HepG2 (cell line): Measurements from ENCODE around the gene CMIP. TPM values are rescaled to one million over a fixed set of nuclear protein-coding genes. Genes with fewer than 3 reads are reported as not detected.
A peak's percentile ranks its signal among the peaks of the same experiment; 100 is the strongest.

Source experiments
- ARID5B ChIP-seq: IDR thresholded peaks from 2 replicates; pipeline ENCODE4 v1.4.0; 2020; ENCODE audit warnings: mild to moderate bottlenecking, missing genetic modification reagents
- ATAD3A ChIP-seq: sonication (generic); formaldehyde crosslinking; IDR thresholded peaks from 2 replicates; pipeline ENCODE4 v1.4.0; 2020; ENCODE audit warnings: missing genetic modification reagents
- CENPX ChIP-seq: sonication (generic); formaldehyde crosslinking; IDR thresholded peaks from 2 replicates; pipeline ENCODE4 v1.9.0; 2021; ENCODE audit warnings: mild to moderate bottlenecking, missing genetic modification reagents, moderate library complexity
- HOMEZ ChIP-seq: IDR thresholded peaks from 2 replicates; pipeline ENCODE4 v1.6.1; 2016; ENCODE audit warnings: low read depth
- JUN ChIP-seq: sonication (generic); formaldehyde crosslinking; IDR thresholded peaks from 2 replicates; pipeline ENCODE4 v1.4.0; 2020; ENCODE audit warnings: mild to moderate bottlenecking, missing genetic modification reagents
- KLF12 ChIP-seq: sonication (generic); formaldehyde crosslinking; IDR thresholded peaks from 2 replicates; pipeline ENCODE4 v1.4.0; 2020; ENCODE audit warnings: missing genetic modification reagents, borderline replicate concordance
- MAFK ChIP-seq, 2 experiments: IDR thresholded peaks in 1 of 2; conservative IDR thresholded peaks in 1 of 2; 2 replicates each; pipeline ENCODE4 v1.6.1; 2011; ENCODE audit warnings: improper control_type of control experiment in 2 of 2, low read length in 2 of 2
- MTERF4 ChIP-seq: sonication (generic); formaldehyde crosslinking; IDR thresholded peaks from 2 replicates; pipeline ENCODE4 v1.8.0; 2023; ENCODE audit warnings: mild to moderate bottlenecking, missing genetic modification reagents
- PHB2 ChIP-seq: fragments of 450-650 bp; IDR thresholded peaks from 2 replicates; pipeline ENCODE4 v1.6.1; 2018; ENCODE audit not compliant: partially characterized antibody
- PRPF4 ChIP-seq: fragments of 200-400 bp; formaldehyde crosslinking; IDR thresholded peaks from 2 replicates; pipeline ENCODE4 v1.6.1; 2016; ENCODE audit warnings: low read length, low read depth; ENCODE audit not compliant: poor library complexity, severe bottlenecking
- SATB2 ChIP-seq: sonication (generic); formaldehyde crosslinking; IDR thresholded peaks from 2 replicates; pipeline ENCODE4 v1.5.0; 2020; ENCODE audit warnings: missing genetic modification reagents
- TBX3 ChIP-seq: fragments of 450-650 bp; IDR thresholded peaks from 2 replicates; pipeline ENCODE4 v1.6.1; 2017; ENCODE audit warnings: antibody characterized with exemption, mild to moderate bottlenecking, inconsistent platforms, borderline replicate concordance
- TFE3 ChIP-seq: IDR thresholded peaks from 2 replicates; pipeline ENCODE4 v1.6.1; 2016
- THAP7 ChIP-seq: sonication (generic); formaldehyde crosslinking; IDR thresholded peaks from 2 replicates; pipeline ENCODE4 v1.8.1; 2023; ENCODE audit warnings: mild to moderate bottlenecking, missing genetic modification reagents
- THAP8 ChIP-seq: sonication (generic); formaldehyde crosslinking; IDR thresholded peaks from 2 replicates; pipeline ENCODE4 v1.5.1; 2020; ENCODE audit warnings: missing genetic modification reagents, mild to moderate bottlenecking, borderline replicate concordance
- ZBTB44 ChIP-seq: sonication (generic); formaldehyde crosslinking; IDR thresholded peaks from 2 replicates; pipeline ENCODE4 v1.4.0; 2020; ENCODE audit warnings: missing genetic modification reagents
- ZNF225 ChIP-seq: sonication (generic); formaldehyde crosslinking; IDR thresholded peaks from 2 replicates; pipeline ENCODE4 v1.4.0; 2020; ENCODE audit warnings: mild to moderate bottlenecking, missing genetic modification reagents
- ZNF720 ChIP-seq: sonication (generic); formaldehyde crosslinking; IDR thresholded peaks from 2 replicates; pipeline ENCODE4 v1.4.0; 2020; ENCODE audit warnings: missing genetic modification reagents
- ZNF782 ChIP-seq: sonication (generic); formaldehyde crosslinking; IDR thresholded peaks from 2 replicates; pipeline ENCODE4 v1.4.0; 2020; ENCODE audit warnings: missing genetic modification reagents, mild to moderate bottlenecking, borderline replicate concordance
- polyA plus RNA-seq, 8 experiments: library from polyadenylated mRNA; depleted of rRNA in 3 of 8; stranded (reverse) in 7 of 8; unstranded in 1 of 8; fragments of >200 nt; fragmentation: Illumina TruSeq in 4 of 8; extraction: Trizol in 4 of 8; gene quantifications; 2 replicates each; pipeline versions ENCODE4 v1.2.1 to v1.2.3, GENCODE V29; 2011 to 2016; ENCODE audit warnings: low read depth in 4 of 8, missing spikeins in 1 of 8, mixed read lengths in 1 of 8; ENCODE audit not compliant: insufficient read depth in 1 of 8
- total RNA-seq, 5 experiments: library from RNA; depleted of rRNA; stranded (reverse); fragments of >200 nt; fragmentation: Illumina TruSeq; extraction: Trizol; gene quantifications; 2 replicates each; pipeline ENCODE4 v1.2.3, GENCODE V29; 2016; ENCODE audit warnings: low read depth in 1 of 5

CMIP gene
- total and polyA plus RNA-seq, 2 of the 13 experiments (the other 11 are each of a cell fraction or from before 2014, with no cell fraction given) = 10.9 to 18.1 TPM

- TF ChIP-seq ZBTB44 = no peak
- no peak for TF ChIP-seq ZNF720 (CRISPR knock-in tag)
- peak; percentile 54; the same call in 1 of the 2 replicates for TF ChIP-seq HOMEZ (CRISPR knock-in tag)
- TF ChIP-seq CENPX (CRISPR knock-in tag) = no peak
- no peak for TF ChIP-seq JUN (CRISPR knock-in tag)
- no peak for TF ChIP-seq PRPF4
- TF ChIP-seq MTERF4 (CRISPR knock-in tag) = no peak
- TF ChIP-seq ZNF782 (CRISPR knock-in tag) = no peak
- TF ChIP-seq TFE3 (CRISPR knock-in tag) = no peak
- TF ChIP-seq SATB2 = no peak
- TF ChIP-seq MAFK (conservative IDR thresholded peaks at IDR 0.05 in 1 of 2, IDR thresholded peaks at IDR 0.05 in 1 of 2; ENCODE audit: low read length in 2 of 2) = no peak
- no peak for TF ChIP-seq TBX3
- no peak for TF ChIP-seq ZNF225 (CRISPR knock-in tag)
- no peak for TF ChIP-seq PHB2
- TF ChIP-seq THAP7 (CRISPR knock-in tag) = no peak
- no peak for TF ChIP-seq KLF12 (CRISPR knock-in tag)
- peak; percentile 92 for TF ChIP-seq ARID5B
- TF ChIP-seq THAP8 (CRISPR knock-in tag) = no peak
- TF ChIP-seq ATAD3A (CRISPR knock-in tag) = no peak
These were observed 147.8 kb downstream of the CMIP start (continued) for GRCh38 chr16:81592353-81592866.
